Fibroblast of pulmonary artery (primary cell): Measurements from ENCODE around the gene PAX6.

Source experiments
- DNase-seq: peaks from one replicate; pipeline ENCODE4 v3.0.0-alpha.2; 2010; ENCODE audit warnings: low read depth
- H3K4me3 ChIP-seq: replicated peaks from 2 replicates; pipeline ENCODE4 v1.5.1; 2011; ENCODE audit warnings: low read depth, mild to moderate bottlenecking, control low read depth, low read length, moderate library complexity
- CTCF ChIP-seq: IDR thresholded peaks from 2 replicates; pipeline ENCODE4 v1.5.1; 2011; ENCODE audit warnings: mild to moderate bottlenecking, control low read depth, low read length, inconsistent platforms; ENCODE audit errors: missing control alignments

The PAX6 gene

GRCh38 chr11:31818425-31818755, 7.3 kb upstream of the PAX6 start:
- no peak for TF ChIP-seq CTCF
- no peak for DNase-seq
- H3K4me3 ChIP-seq = no peak overlapping the region

- DNase-seq = no peak
- no peak for TF ChIP-seq CTCF
- H3K4me3 ChIP-seq = no peak overlapping the region
Measured at GRCh38 chr11:31817621-31818424, 6.7 kb upstream of the PAX6 start.

GRCh38 chr11:31817054-31817620, 6.0 kb upstream of the PAX6 start:
- no peak for TF ChIP-seq CTCF
- no peak for DNase-seq
- H3K4me3 ChIP-seq = no peak overlapping the region

- no peak for DNase-seq
- no peak for TF ChIP-seq CTCF
- no peak overlapping the region for H3K4me3 ChIP-seq
Measured at GRCh38 chr11:31816468-31817053, 5.4 kb upstream of the PAX6 start.

- no peak overlapping the region for H3K4me3 ChIP-seq
- no peak for TF ChIP-seq CTCF
- no peak for DNase-seq
Measured at GRCh38 chr11:31815711-31816467, 4.8 kb upstream of the PAX6 start.

- no peak for DNase-seq
- H3K4me3 ChIP-seq = no peak overlapping the region
- TF ChIP-seq CTCF = no peak
Measured at GRCh38 chr11:31814176-31814868, 3.2 kb upstream of the PAX6 start.
